ENCODE data around the gene OSBPL2. TPM values are rescaled to one million over a fixed set of nuclear protein-coding genes. Genes with fewer than 3 reads are reported as not detected.

Gene OSBPL2
- total RNA-seq, 1 experiment from 2014 or later = 26.3 TPM

GRCh38 chr20:62197801-62198200, 40.5 kb upstream of the OSBPL2 start:
- Histone ChIP-seq H3K27ac (ENCODE audit: low read depth, low read length, poor library complexity, severe bottlenecking) (peak overlapping the region; percentile 5), H3K4me3 (ENCODE audit: low read depth, low read length, poor library complexity, severe bottlenecking) (no peak overlapping the region), H3K36me3 (ENCODE audit: insufficient read depth, low read length, poor library complexity, severe bottlenecking) (peaks cover 45% of the 10 kb centered on the region), H3K27me3 (replicated peaks; ENCODE audit: insufficient read depth, low read depth, low read length, poor library complexity) (no peaks in the 10 kb centered on the region), H3K9me3 (ENCODE audit: low read depth, low read length, poor library complexity, severe bottlenecking) (no peaks in the 10 kb centered on the region), H3K4me1 (ENCODE audit: insufficient read depth, low read length, poor library complexity, severe bottlenecking) (peaks cover 21% of the 10 kb centered on the region)
- BruUV-seq (replicated peaks) = no TSS peak
- TF ChIP-seq CTCF (conservative IDR thresholded peaks at IDR 0.05; ENCODE audit: low read depth, low read length) (no peak), EZH2 (IDR thresholded peaks at IDR 0.05; ENCODE audit: borderline replicate concordance, low read depth, low read length, poor library complexity, severe bottlenecking) (no peak)
- POLR2A ChIA-PET (ENCODE audit: low non-redundant PET) = no interaction called here
- intact Hi-C loops (cut with micrococcal nuclease; ENCODE audit: unreplicated experiment) = no loop called here
- CTCF ChIA-PET = no interaction called here
- DNase-seq (ENCODE audit: low spot score) = no peak

- POLR2A ChIA-PET (ENCODE audit: low non-redundant PET) = no interaction called here
- BruUV-seq (replicated peaks) = no TSS peak
- CTCF ChIA-PET = no interaction called here
- Histone ChIP-seq H3K27ac (ENCODE audit: low read depth, low read length, poor library complexity, severe bottlenecking) (no peak overlapping the region), H3K4me3 (ENCODE audit: low read depth, low read length, poor library complexity, severe bottlenecking) (no peak overlapping the region), H3K4me1 (ENCODE audit: insufficient read depth, low read length, poor library complexity, severe bottlenecking) (peaks cover 28% of the 10 kb centered on the region), H3K9me3 (ENCODE audit: low read depth, low read length, poor library complexity, severe bottlenecking) (no peaks in the 10 kb centered on the region), H3K27me3 (replicated peaks; ENCODE audit: insufficient read depth, low read depth, low read length, poor library complexity) (no peaks in the 10 kb centered on the region), H3K36me3 (ENCODE audit: insufficient read depth, low read length, poor library complexity, severe bottlenecking) (peaks cover 42% of the 10 kb centered on the region)
- TF ChIP-seq CTCF (conservative IDR thresholded peaks at IDR 0.05; ENCODE audit: low read depth, low read length) = no peak
- no peak for TF ChIP-seq EZH2 (IDR thresholded peaks at IDR 0.05; ENCODE audit: borderline replicate concordance, low read depth, low read length, poor library complexity, severe bottlenecking)
- no peak for DNase-seq (ENCODE audit: low spot score)
- intact Hi-C loops (cut with micrococcal nuclease; ENCODE audit: unreplicated experiment) = no loop called here
These were observed 39.8 kb upstream of the OSBPL2 start for GRCh38 chr20:62198496-62198895.

- no TSS peak for BruUV-seq (replicated peaks)
- POLR2A ChIA-PET (ENCODE audit: low non-redundant PET) = no interaction called here
- CTCF ChIA-PET = no interaction called here
These were observed 39.4 kb upstream of the OSBPL2 start for GRCh38 chr20:62198931-62199330.

More at GRCh38 chr20:62198931-62199330, 39.4 kb upstream of the OSBPL2 start:
- no peak for TF ChIP-seq CTCF (conservative IDR thresholded peaks at IDR 0.05; ENCODE audit: low read depth, low read length)
- TF ChIP-seq EZH2 (IDR thresholded peaks at IDR 0.05; ENCODE audit: borderline replicate concordance, low read depth, low read length, poor library complexity, severe bottlenecking) = no peak
- peaks cover 32% of the 10 kb centered on the region for H3K4me1 ChIP-seq (ENCODE audit: insufficient read depth, low read length, poor library complexity, severe bottlenecking)
- no peaks in the 10 kb centered on the region for H3K27me3 ChIP-seq (replicated peaks; ENCODE audit: insufficient read depth, low read depth, low read length, poor library complexity)
- H3K9me3 ChIP-seq (ENCODE audit: low read depth, low read length, poor library complexity, severe bottlenecking) = no peaks in the 10 kb centered on the region
- H3K4me3 ChIP-seq (ENCODE audit: low read depth, low read length, poor library complexity, severe bottlenecking) = no peak overlapping the region
- H3K36me3 ChIP-seq (ENCODE audit: insufficient read depth, low read length, poor library complexity, severe bottlenecking) = peaks cover 42% of the 10 kb centered on the region
- intact Hi-C loops (cut with micrococcal nuclease; ENCODE audit: unreplicated experiment) = no loop called here
- no peak overlapping the region for H3K27ac ChIP-seq (ENCODE audit: low read depth, low read length, poor library complexity, severe bottlenecking)
- no peak for DNase-seq (ENCODE audit: low spot score)
